ENCODE data around the gene CFAP92. TPM values are rescaled to one million over a fixed set of nuclear protein-coding genes. Genes with fewer than 3 reads are reported as not detected.

CFAP92 gene
- total RNA-seq, 1 experiment from 2014 or later = 0.33 TPM

DNA sequence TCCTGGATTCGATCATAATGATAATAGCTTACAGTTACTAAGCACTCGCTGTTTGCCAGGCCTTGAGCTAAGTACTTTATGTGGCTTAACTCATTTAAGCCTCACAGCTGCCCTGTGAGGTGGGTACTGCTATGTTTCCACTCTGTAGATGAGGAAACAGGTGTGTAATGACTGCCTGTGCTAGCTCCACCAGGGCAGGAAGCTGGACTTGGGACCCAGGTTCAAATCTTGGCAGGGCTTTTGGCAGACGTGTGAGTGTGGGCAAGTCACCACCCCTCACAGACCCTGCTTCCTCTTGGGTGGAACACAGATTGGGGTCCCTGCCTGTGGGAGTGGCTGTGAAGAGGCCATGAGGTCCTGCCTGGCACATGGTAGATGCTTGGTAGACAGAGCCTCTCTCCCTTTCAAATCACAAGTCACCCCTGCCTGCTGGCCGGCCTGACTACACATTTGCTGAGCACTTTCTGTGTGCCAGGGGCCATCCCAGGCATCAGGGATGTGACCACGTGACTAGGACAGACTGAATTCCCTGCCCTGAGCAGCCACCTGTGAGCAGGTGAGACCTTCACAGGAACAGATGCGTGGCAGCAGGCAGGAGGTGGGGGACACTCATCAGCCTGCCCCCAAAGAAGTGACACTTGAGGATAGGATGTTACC lies 10.9 kb upstream of the CFAP92 start:
- Histone ChIP-seq H3K9ac (ENCODE audit: low read length) (no peak overlapping the region), H3K4me3 (ENCODE audit: low read length) (no peak overlapping the region), H3K9me3 (ENCODE audit: low read length) (no peaks in the 10 kb centered on the region), H3K36me3 (ENCODE audit: low read depth, low read length) (no peaks in the 10 kb centered on the region), H3K4me1 (ENCODE audit: insufficient read depth, low read length) (no peaks in the 10 kb centered on the region), H3F3A (ENCODE audit: low read length, unreplicated experiment) (no peaks in the 10 kb centered on the region), H3K27me3 (ENCODE audit: low read length) (no peaks in the 10 kb centered on the region), H3K9me2 (replicated peaks; ENCODE audit: low read length) (no peaks in the 10 kb centered on the region), H3K4me2 (ENCODE audit: low read length) (no peak overlapping the region), H4K20me1 (ENCODE audit: low read length) (no peaks in the 10 kb centered on the region), H2AFZ (ENCODE audit: low read length) (no peak overlapping the region), H3K79me2 (ENCODE audit: low read length) (no peaks in the 10 kb centered on the region), H3K27ac (ENCODE audit: low read length) (no peak overlapping the region)
- TF ChIP-seq EZH2phosphoT487 (IDR thresholded peaks at IDR 0.05; ENCODE audit: borderline replicate concordance, low read length) = no peak
- no peak for TF ChIP-seq EZH2 (IDR thresholded peaks at IDR 0.05; ENCODE audit: low read length, unreplicated experiment)
- TF ChIP-seq, protein P1, sequence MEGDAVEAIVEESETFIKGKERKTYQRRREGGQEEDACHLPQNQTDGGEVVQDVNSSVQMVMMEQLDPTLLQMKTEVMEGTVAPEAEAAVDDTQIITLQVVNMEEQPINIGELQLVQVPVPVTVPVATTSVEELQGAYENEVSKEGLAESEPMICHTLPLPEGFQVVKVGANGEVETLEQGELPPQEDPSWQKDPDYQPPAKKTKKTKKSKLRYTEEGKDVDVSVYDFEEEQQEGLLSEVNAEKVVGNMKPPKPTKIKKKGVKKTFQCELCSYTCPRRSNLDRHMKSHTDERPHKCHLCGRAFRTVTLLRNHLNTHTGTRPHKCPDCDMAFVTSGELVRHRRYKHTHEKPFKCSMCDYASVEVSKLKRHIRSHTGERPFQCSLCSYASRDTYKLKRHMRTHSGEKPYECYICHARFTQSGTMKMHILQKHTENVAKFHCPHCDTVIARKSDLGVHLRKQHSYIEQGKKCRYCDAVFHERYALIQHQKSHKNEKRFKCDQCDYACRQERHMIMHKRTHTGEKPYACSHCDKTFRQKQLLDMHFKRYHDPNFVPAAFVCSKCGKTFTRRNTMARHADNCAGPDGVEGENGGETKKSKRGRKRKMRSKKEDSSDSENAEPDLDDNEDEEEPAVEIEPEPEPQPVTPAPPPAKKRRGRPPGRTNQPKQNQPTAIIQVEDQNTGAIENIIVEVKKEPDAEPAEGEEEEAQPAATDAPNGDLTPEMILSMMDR (conservative IDR thresholded peaks at IDR 0.05; ENCODE audit: low read depth, low read length) = no peak
- DNase-seq = no peak
- POLR2A ChIA-PET (ENCODE audit: unreplicated experiment) = no interaction called here
- CTCF ChIA-PET = no interaction called here
- ATAC-seq = no peak
- intact Hi-C loops (cut with micrococcal nuclease) = no loop called here
- BruUV-seq (replicated peaks) = no TSS peak

DNA sequence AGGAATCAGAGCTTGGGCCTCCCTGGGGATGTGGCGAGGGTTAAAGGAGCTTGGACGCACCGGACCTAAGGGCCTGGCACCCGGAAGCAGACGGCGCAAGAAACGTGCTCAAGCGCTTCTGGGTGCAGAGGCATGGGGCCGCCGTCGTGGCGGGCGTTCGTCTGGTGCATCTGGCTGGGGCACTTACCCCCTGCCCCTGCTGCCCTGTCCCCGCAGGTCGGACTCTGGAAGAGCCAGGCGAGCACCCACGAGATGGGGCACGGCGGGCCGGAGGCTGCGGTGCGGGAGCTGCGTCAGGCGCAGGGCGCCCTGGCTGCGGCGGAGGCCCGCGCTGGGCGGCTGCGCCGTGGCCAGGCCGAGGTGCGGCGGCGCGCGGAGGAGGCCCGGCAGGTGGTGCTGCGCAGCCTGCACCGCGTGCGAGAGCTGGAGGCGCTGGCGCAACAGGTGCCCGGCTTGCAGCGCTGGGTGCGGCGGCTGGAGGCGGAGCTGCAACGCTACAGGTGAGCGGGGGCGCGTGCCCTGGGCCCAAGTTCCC lies 9.8 kb upstream of the CFAP92 start:
- Histone ChIP-seq H3K36me3 (ENCODE audit: low read depth, low read length) (no peaks in the 10 kb centered on the region), H3K27me3 (ENCODE audit: low read length) (no peaks in the 10 kb centered on the region), H2AFZ (ENCODE audit: low read length) (peak overlapping the region; percentile 65), H3F3A (ENCODE audit: low read length, unreplicated experiment) (no peaks in the 10 kb centered on the region), H3K9me3 (ENCODE audit: low read length) (no peaks in the 10 kb centered on the region), H3K4me3 (ENCODE audit: low read length) (no peak overlapping the region), H3K27ac (ENCODE audit: low read length) (no peak overlapping the region), H3K79me2 (ENCODE audit: low read length) (no peaks in the 10 kb centered on the region), H4K20me1 (ENCODE audit: low read length) (no peaks in the 10 kb centered on the region), H3K4me1 (ENCODE audit: insufficient read depth, low read length) (no peaks in the 10 kb centered on the region), H3K4me2 (ENCODE audit: low read length) (peak overlapping the region; percentile 63; the same call in 1 of the 2 replicates), H3K9ac (ENCODE audit: low read length) (no peak overlapping the region), H3K9me2 (replicated peaks; ENCODE audit: low read length) (no peaks in the 10 kb centered on the region)
- POLR2A ChIA-PET (ENCODE audit: unreplicated experiment) = no interaction called here
- DNase-seq = peak; percentile 54
- peak; percentile 67 for ATAC-seq
- intact Hi-C loops (cut with micrococcal nuclease) = no loop called here
- no peak for TF ChIP-seq EZH2 (IDR thresholded peaks at IDR 0.05; ENCODE audit: low read length, unreplicated experiment)
- TF ChIP-seq, protein P1 (conservative IDR thresholded peaks at IDR 0.05; ENCODE audit: low read depth, low read length) = no peak
- TF ChIP-seq EZH2phosphoT487 (IDR thresholded peaks at IDR 0.05; ENCODE audit: borderline replicate concordance, low read length) = no peak
- CTCF ChIA-PET = no interaction called here
- no TSS peak for BruUV-seq (replicated peaks)
